Ishikawa (cell line): ENCODE data around the gene LGI1.

Experiments used
- CEBPB ChIP-seq: IDR thresholded peaks from 2 replicates; pipeline ENCODE4 v1.6.1; 2012
- CREB1 ChIP-seq: IDR thresholded peaks from 2 replicates; pipeline ENCODE4 v1.6.1; 2012; ENCODE audit warnings: low read depth
- EGR1 ChIP-seq: IDR thresholded peaks from 2 replicates; pipeline ENCODE4 v1.6.1; 2012
- EP300 ChIP-seq: IDR thresholded peaks from 2 replicates; pipeline ENCODE4 v1.6.1; 2012; ENCODE audit warnings: borderline replicate concordance
- FOXM1 ChIP-seq: IDR thresholded peaks from 2 replicates; pipeline ENCODE4 v1.6.1; 2012; ENCODE audit warnings: low read depth, borderline replicate concordance
- MAX ChIP-seq: IDR thresholded peaks from 2 replicates; pipeline ENCODE4 v1.6.1; 2012
- NFIC ChIP-seq: IDR thresholded peaks from 2 replicates; pipeline ENCODE4 v1.6.1; 2012
- RAD21 ChIP-seq: IDR thresholded peaks from 2 replicates; pipeline ENCODE4 v1.6.1; 2012; ENCODE audit warnings: low read depth
- REST ChIP-seq: IDR thresholded peaks from 2 replicates; pipeline ENCODE4 v1.6.1; 2012; ENCODE audit warnings: low read depth, mild to moderate bottlenecking
- TAF1 ChIP-seq: IDR thresholded peaks from 2 replicates; pipeline ENCODE4 v1.6.1; 2012; ENCODE audit warnings: low read depth, mild to moderate bottlenecking
- TCF12 ChIP-seq: IDR thresholded peaks from 2 replicates; pipeline ENCODE4 v1.6.1; 2012; ENCODE audit warnings: low read depth
- TEAD4 ChIP-seq: IDR thresholded peaks from 2 replicates; pipeline ENCODE4 v1.6.1; 2012
- USF1 ChIP-seq: IDR thresholded peaks from 2 replicates; pipeline ENCODE4 v1.6.1; 2012
- YY1 ChIP-seq: IDR thresholded peaks from 2 replicates; pipeline ENCODE4 v1.6.1; 2012; ENCODE audit warnings: low read depth
- ZBTB7A ChIP-seq: IDR thresholded peaks from 2 replicates; pipeline ENCODE4 v1.6.1; 2012; ENCODE audit warnings: low read depth

LGI1 gene

GRCh38 chr10:93757136-93757535 is 600 bp upstream of the LGI1 start:
- TF ChIP-seq RAD21 (no peak; the same call in 1 of the 2 replicates), USF1 (no peak), CEBPB (no peak), TAF1 (no peak), EGR1 (no peak), REST (no peak), ZBTB7A (no peak), TCF12 (no peak), YY1 (no peak), CREB1 (no peak), MAX (no peak), TEAD4 (no peak), EP300 (no peak), NFIC (no peak), FOXM1 (no peak)

GRCh38 chr10:93758508-93758885 is 761 bp downstream of the LGI1 start:
- TF ChIP-seq REST (no peak), USF1 (no peak), MAX (no peak), CEBPB (no peak), EP300 (no peak), TCF12 (no peak), YY1 (no peak), EGR1 (no peak), RAD21 (no peak), FOXM1 (no peak), ZBTB7A (no peak), TAF1 (no peak), TEAD4 (no peak), CREB1 (no peak), NFIC (no peak)

- TF ChIP-seq ZBTB7A (no peak), CREB1 (no peak), RAD21 (no peak), FOXM1 (no peak), REST (no peak), EGR1 (no peak), TAF1 (no peak), EP300 (no peak), NFIC (no peak), CEBPB (no peak), TCF12 (no peak), TEAD4 (no peak), YY1 (no peak), MAX (no peak), USF1 (no peak)
Measured at GRCh38 chr10:93758891-93759410, 1.2 kb downstream of the LGI1 start.

- TF ChIP-seq EP300, result no peak
- no peak for TF ChIP-seq TAF1
- no peak for TF ChIP-seq USF1
- no peak for TF ChIP-seq ZBTB7A
- no peak for TF ChIP-seq CREB1
- TF ChIP-seq CEBPB, result no peak
- TF ChIP-seq FOXM1, result no peak
- TF ChIP-seq NFIC, result no peak
- no peak for TF ChIP-seq TCF12
- TF ChIP-seq MAX, result no peak
- no peak for TF ChIP-seq REST
Measured at GRCh38 chr10:93760490-93760889, 2.8 kb downstream of the LGI1 start.
